Stomach (tissue), 4 donors: ENCODE results near the gene KCNQ5.

Experiments
- POLR2A ChIP-seq, 4 donors: fragments of 450-650 bp; IDR thresholded peaks; one replicate each; pipeline ENCODE4 v1.6.1; 2016; ENCODE audit warnings: antibody characterized with exemption in 4 of 4, control low read depth in 2 of 4, mild to moderate bottlenecking in 1 of 4, moderate library complexity in 1 of 4
- POLR2AphosphoS5 ChIP-seq, 3 donors: sonication (generic); formaldehyde crosslinking; IDR thresholded peaks; one replicate each; pipeline ENCODE4 v1.6.1; 2016; ENCODE audit warnings: antibody characterized with exemption in 3 of 3
- TF ChIP-seq, protein P1 (sequence below), 7 experiments: fragments of 450-650 bp in 4 of 7; fragments of 200-600 bp in 3 of 7; sonication (generic) in 3 of 7; IDR thresholded peaks; one replicate each; pipeline ENCODE4 v1.5.1; 2016 to 2019; ENCODE audit warnings: antibody characterized with exemption in 7 of 7, control low read depth in 2 of 7, mild to moderate bottlenecking in 1 of 7

GRCh38 chr6:72696055-72696454, 74.2 kb downstream of the KCNQ5 start:
- TF ChIP-seq POLR2A (IDR thresholded peaks at IDR 0.05) (no peak), POLR2AphosphoS5 (IDR thresholded peaks at IDR 0.05) (no peak)
- TF ChIP-seq, protein P1, sequence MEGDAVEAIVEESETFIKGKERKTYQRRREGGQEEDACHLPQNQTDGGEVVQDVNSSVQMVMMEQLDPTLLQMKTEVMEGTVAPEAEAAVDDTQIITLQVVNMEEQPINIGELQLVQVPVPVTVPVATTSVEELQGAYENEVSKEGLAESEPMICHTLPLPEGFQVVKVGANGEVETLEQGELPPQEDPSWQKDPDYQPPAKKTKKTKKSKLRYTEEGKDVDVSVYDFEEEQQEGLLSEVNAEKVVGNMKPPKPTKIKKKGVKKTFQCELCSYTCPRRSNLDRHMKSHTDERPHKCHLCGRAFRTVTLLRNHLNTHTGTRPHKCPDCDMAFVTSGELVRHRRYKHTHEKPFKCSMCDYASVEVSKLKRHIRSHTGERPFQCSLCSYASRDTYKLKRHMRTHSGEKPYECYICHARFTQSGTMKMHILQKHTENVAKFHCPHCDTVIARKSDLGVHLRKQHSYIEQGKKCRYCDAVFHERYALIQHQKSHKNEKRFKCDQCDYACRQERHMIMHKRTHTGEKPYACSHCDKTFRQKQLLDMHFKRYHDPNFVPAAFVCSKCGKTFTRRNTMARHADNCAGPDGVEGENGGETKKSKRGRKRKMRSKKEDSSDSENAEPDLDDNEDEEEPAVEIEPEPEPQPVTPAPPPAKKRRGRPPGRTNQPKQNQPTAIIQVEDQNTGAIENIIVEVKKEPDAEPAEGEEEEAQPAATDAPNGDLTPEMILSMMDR (IDR thresholded peaks at IDR 0.05), result no peak
